A549 (cell line): ENCODE data around the gene PXDC1.

Source experiments
- CBX2 ChIP-seq: fragments of 200-600 bp; sonication (generic); IDR thresholded peaks from 2 replicates; pipeline ENCODE4 v1.6.1; 2016; ENCODE audit warnings: low read depth, mild to moderate bottlenecking, borderline replicate concordance
- CBX8 ChIP-seq: fragments of 200-600 bp; sonication (generic); IDR thresholded peaks from 2 replicates; pipeline ENCODE4 v1.6.1; 2016
- CTCF ChIP-seq: fragments of >200 bp; sonication (Bioruptor Twin); formaldehyde crosslinking; IDR thresholded peaks from 3 replicates; pipeline ENCODE4 v1.5.1; 2016
- ELK1 ChIP-seq: fragments of 150-350 bp; IDR thresholded peaks from 2 replicates; pipeline ENCODE4 v1.6.1; 2014; ENCODE audit warnings: low read depth, mild to moderate bottlenecking, low read length
- EP300 ChIP-seq, 2 experiments: fragments of >200 bp; sonication (Bioruptor Twin); formaldehyde crosslinking; IDR thresholded peaks; 2 replicates in 1 of 2; 3 replicates in 1 of 2; pipeline ENCODE4 v1.6.1; 2016 to 2017
- MYC ChIP-seq: IDR thresholded peaks from 2 replicates; pipeline ENCODE4 v1.6.1; 2012; ENCODE audit warnings: mild to moderate bottlenecking, inconsistent platforms, low read length, improper control_type of control experiment, borderline replicate concordance
- POLR2A ChIP-seq: IDR thresholded peaks from 2 replicates; pipeline ENCODE4 v1.6.1; 2012; ENCODE audit warnings: mild to moderate bottlenecking, low read length
- RAD21 ChIP-seq, 2 experiments: fragments of >200 bp in 1 of 2; sonication (Bioruptor Twin) in 1 of 2; formaldehyde crosslinking in 1 of 2; IDR thresholded peaks in 1 of 2; conservative IDR thresholded peaks in 1 of 2; 2 replicates in 1 of 2; 3 replicates in 1 of 2; pipeline ENCODE4 v1.6.1; 2012 to 2018; ENCODE audit warnings: inconsistent platforms in 1 of 2
- REST ChIP-seq: fragments of 200-600 bp; sonication (generic); IDR thresholded peaks from 2 replicates; pipeline ENCODE4 v1.6.1; 2016; ENCODE audit warnings: antibody characterized with exemption, mild to moderate bottlenecking, moderate library complexity
- SREBF2 ChIP-seq: fragments of 450-650 bp; IDR thresholded peaks from 2 replicates; pipeline ENCODE4 v1.6.1; 2014; ENCODE audit warnings: mild to moderate bottlenecking, moderate library complexity
- TFCP2L1 ChIP-seq: fragments of 250-450 bp; sonication (Bioruptor Pico); IDR thresholded peaks from 2 replicates; pipeline ENCODE4 v1.5.0; 2021; ENCODE audit warnings: mild to moderate bottlenecking
- TP53 ChIP-seq: fragments of 250-450 bp; sonication (Bioruptor Pico); IDR thresholded peaks from 2 replicates; pipeline ENCODE4 v1.5.0; 2021; ENCODE audit warnings: mild to moderate bottlenecking, moderate library complexity
- ZNF302 ChIP-seq: fragments of 250-450 bp; sonication (Bioruptor Pico); IDR thresholded peaks from 2 replicates; pipeline ENCODE4 v1.9.0; 2021; ENCODE audit warnings: inconsistent platforms, mild to moderate bottlenecking, moderate library complexity

- TF ChIP-seq REST (no peak), CBX8 (no peak), CTCF (no peak), CBX2 (no peak), ELK1 (no peak), TP53 (CRISPR knock-in tag) (no peak), POLR2A (no peak), EP300 (IDR thresholded peaks at IDR 0.05) (no peak), SREBF2 (no peak), ZNF302 (CRISPR knock-in tag) (no peak), RAD21 (conservative IDR thresholded peaks at IDR 0.05 in 1 of 2, IDR thresholded peaks at IDR 0.05 in 1 of 2) (no peak), MYC (no peak), TFCP2L1 (CRISPR knock-in tag) (no peak)
Observed at GRCh38 chr6:3699231-3699630, 52.3 kb downstream of the PXDC1 start.
